SK-N-MC (cell line): ENCODE measurements around the gene SLC37A1.
"Not testable (repeated sequence)": the region's sequence is repeated elsewhere in the genome, so short reads cannot be mapped to it uniquely, and the experiment has no call there.

Experiments used
- DNase-seq: peaks from one replicate; pipeline ENCODE4 v3.0.0-alpha.2; 2011; ENCODE audit warnings: low read depth, low spot score
- H3K27ac ChIP-seq: fragments of 200-600 bp; sonication (generic); 2 replicates; pipeline ENCODE4 v1.5.1; 2016; ENCODE audit warnings: mixed run types
- H3K36me3 ChIP-seq: fragments of 200-600 bp; sonication (generic); 2 replicates; pipeline ENCODE4 v1.6.1; 2017; ENCODE audit warnings: antibody characterized with exemption, low read length, mixed read lengths; ENCODE audit not compliant: insufficient read depth
- H3K4me3 ChIP-seq: fragments of 200-600 bp; sonication (generic); 2 replicates; pipeline ENCODE4 v1.5.1; 2016
- H3K9ac ChIP-seq: fragments of 200-600 bp; sonication (generic); 2 replicates; pipeline ENCODE4 v1.8.0; 2017; ENCODE audit warnings: mixed run types, mixed read lengths; ENCODE audit not compliant: insufficient read length
- H3K9me3 ChIP-seq: fragments of 200-600 bp; sonication (generic); 2 replicates; pipeline ENCODE4 v1.6.1; 2017; ENCODE audit warnings: low read depth, mild to moderate bottlenecking, antibody characterized with exemption, low read length, moderate library complexity, mixed read lengths
- EZH2 ChIP-seq: fragments of 200-600 bp; sonication (generic); IDR thresholded peaks from one replicate; pipeline ENCODE4 v1.6.1; 2017; ENCODE audit warnings: antibody characterized with exemption
- FOXP2 ChIP-seq: optimal IDR thresholded peaks from 2 replicates; pipeline ENCODE3; 2011; ENCODE audit warnings: mild to moderate bottlenecking, moderate library complexity; ENCODE audit not compliant: insufficient read depth; ENCODE audit errors: extremely low read length, control extremely low read depth
- POLR2AphosphoS5 ChIP-seq: IDR thresholded peaks from 2 replicates; pipeline ENCODE4 v1.6.1; 2012; ENCODE audit warnings: mild to moderate bottlenecking, low read depth, low read length, borderline replicate concordance

The SLC37A1 gene

GRCh38 chr21:42624095-42624790, 110.6 kb downstream of the SLC37A1 start:
- no peak for DNase-seq
- H3K9me3 ChIP-seq = no peaks in the 10 kb centered on the region
- no peak overlapping the region for H3K9ac ChIP-seq
- H3K36me3 ChIP-seq = no peaks in the 10 kb centered on the region
- TF ChIP-seq POLR2AphosphoS5 (no peak), FOXP2 (no peak), EZH2 (no peak)
- H3K27ac ChIP-seq = no peak overlapping the region
- H3K4me3 ChIP-seq = no peak overlapping the region

DNA sequence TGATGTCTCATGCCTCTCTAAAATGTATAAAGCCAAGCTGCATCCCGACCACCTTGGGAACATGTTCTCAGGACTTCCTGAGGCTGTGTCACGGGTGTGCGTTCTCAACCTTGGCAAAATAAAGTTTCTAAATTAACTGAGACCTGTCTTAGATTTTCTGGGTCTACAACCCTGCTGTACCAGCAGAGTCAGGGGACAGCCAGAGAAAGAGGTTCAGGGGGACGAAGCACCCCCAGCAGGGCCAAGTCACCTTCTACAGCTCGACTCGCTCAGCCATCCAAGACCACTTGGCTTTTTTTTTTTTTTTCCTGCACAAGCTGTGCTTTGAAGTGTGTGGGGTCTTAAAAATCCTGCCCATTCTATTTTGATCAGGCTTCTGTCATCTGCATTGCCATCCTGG, 111.3 kb downstream of the SLC37A1 start:
- Histone ChIP-seq H3K9me3 (no peaks in the 10 kb centered on the region), H3K36me3 (no peaks in the 10 kb centered on the region), H3K9ac (no peak overlapping the region), H3K27ac (no peak overlapping the region), H3K4me3 (no peak overlapping the region)
- no peak for DNase-seq
- TF ChIP-seq POLR2AphosphoS5 (no peak), FOXP2 (no peak), EZH2 (no peak)

- Histone ChIP-seq H3K9me3 (no peaks in the 10 kb centered on the region), H3K4me3 (no peak overlapping the region), H3K36me3 (no peaks in the 10 kb centered on the region), H3K27ac (no peak overlapping the region), H3K9ac (no peak overlapping the region)
- no peak for DNase-seq
- no peak for TF ChIP-seq FOXP2
- no peak for TF ChIP-seq POLR2AphosphoS5
- TF ChIP-seq EZH2 = no peak
These were observed 112.5 kb downstream of the SLC37A1 start for GRCh38 chr21:42626171-42626570.

DNA sequence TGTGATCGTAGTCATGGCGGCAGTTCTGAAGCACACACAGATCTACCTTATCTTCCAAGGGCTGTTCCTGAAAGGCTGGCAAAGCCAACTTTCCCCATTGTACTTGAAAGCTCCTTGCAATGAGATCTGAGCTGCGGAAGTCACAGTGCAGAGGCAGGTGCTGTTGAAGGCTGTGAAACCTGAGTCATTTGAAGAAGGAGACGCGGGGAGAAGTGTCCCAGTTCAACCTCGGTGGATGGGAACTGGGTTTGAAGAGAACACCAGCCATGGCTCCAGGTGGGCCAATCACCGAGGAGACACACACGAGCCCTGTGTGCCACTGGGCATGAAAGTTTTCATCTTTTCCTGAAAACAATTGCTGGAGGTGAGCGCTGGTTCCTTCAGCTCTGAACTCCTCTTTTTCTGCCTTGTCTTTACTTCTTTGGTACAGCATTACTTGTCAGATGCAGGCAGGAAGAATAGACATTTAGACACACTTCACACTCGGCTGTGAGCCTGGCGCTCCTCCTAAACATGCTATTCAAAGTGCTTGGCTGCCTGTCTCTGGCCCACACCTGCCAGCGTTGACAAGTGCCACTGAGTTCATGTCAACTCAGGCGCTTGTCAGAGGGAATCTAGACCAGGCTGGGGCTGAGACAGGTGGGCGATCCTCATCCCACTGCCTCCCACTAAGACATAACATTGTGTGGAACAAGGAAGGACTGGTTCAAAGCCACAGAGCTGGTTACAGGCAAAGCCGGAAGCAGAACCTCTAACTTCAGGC, 114.1 kb downstream of the SLC37A1 start:
- no peak for DNase-seq
- TF ChIP-seq EZH2 (no peak), POLR2AphosphoS5 (no peak), FOXP2 (no peak)
- Histone ChIP-seq H3K27ac (no peak overlapping the region), H3K36me3 (no peaks in the 10 kb centered on the region), H3K9ac (no peak overlapping the region), H3K4me3 (no peak overlapping the region), H3K9me3 (no peaks in the 10 kb centered on the region)

GRCh38 chr21:42628466-42629061, 114.9 kb downstream of the SLC37A1 start:
- DNase-seq, H3K4me3 ChIP-seq, H3K36me3 ChIP-seq, H3K9me3 ChIP-seq, H3K27ac ChIP-seq, H3K9ac ChIP-seq: not testable (repeated sequence)

DNA sequence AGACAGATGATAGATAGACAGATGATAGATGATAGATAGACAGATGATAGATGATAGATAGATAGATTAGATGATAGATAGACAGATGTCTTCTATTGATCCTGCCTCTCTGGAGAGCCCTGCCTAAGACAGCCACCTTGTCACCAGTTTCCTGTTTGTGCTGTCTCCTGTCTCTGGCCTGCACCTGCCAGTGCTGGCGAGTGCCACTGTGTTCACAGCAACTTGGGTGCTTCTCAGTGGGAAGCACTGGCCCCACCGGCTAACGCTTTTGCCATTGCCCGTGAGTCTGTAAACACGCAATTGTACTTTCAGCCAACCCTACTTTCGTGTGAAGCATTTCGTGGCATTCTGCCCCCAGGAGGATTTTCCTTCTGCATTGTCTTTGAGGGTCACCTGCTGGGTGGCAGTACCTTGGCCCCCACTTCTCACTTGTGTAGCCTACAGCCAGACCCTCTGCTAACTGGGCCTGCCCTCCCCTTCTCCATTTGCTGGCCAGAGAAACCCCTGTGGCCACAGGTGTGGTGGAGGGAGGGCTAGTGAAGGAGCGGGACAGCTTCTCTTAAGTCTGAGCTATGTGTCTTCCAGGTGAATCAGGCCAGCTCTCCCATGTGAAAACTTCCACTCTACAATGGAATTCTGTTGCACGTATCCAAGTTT, 116.4 kb downstream of the SLC37A1 start:
- H3K27ac ChIP-seq = no peak overlapping the region
- no peak overlapping the region for H3K4me3 ChIP-seq
- TF ChIP-seq FOXP2 (no peak), EZH2 (no peak), POLR2AphosphoS5 (no peak)
- no peaks in the 10 kb centered on the region for H3K9me3 ChIP-seq
- H3K9ac ChIP-seq = no peak overlapping the region
- no peak for DNase-seq
- H3K36me3 ChIP-seq = no peaks in the 10 kb centered on the region

DNA sequence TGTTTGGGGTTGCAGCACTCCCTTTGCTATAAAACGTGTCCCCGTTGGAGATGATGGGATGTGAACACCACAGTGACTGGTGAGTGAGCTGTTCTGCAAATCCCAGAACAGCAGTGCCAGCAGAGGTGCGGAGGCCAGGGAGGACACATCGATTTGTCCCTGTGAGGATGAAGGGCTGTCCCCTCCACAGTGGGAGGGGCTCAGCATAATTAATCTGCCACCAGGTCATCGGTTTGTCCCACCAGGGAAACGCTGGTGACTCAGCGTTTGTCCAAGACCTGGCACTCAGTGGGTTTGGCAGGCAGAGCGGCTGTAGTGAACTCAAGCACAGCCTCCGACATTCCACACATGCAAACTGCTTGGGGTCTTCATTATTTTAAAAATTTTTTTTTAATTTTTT, 117.0 kb downstream of the SLC37A1 start:
- TF ChIP-seq FOXP2 (no peak), EZH2 (no peak), POLR2AphosphoS5 (no peak)
- H3K9ac ChIP-seq = no peak overlapping the region
- DNase-seq = no peak
- no peaks in the 10 kb centered on the region for H3K9me3 ChIP-seq
- H3K36me3 ChIP-seq = no peaks in the 10 kb centered on the region
- no peak overlapping the region for H3K27ac ChIP-seq
- no peak overlapping the region for H3K4me3 ChIP-seq
